HL-60 (cell line): Measurements from ENCODE around the gene MYO5C.
A peak's percentile ranks its signal among the peaks of the same experiment; 100 is the strongest.

Experiments
- DNase-seq, 2 experiments: peaks; one replicate each; pipeline ENCODE4 v3.0.0-alpha.2; 2010 to 2020; ENCODE audit warnings: low read depth in 1 of 2, low spot score in 1 of 2
- H3K27ac ChIP-seq: fragments of 250-450 bp; sonication (Bioruptor Pico); replicated peaks from 2 replicates; pipeline ENCODE4 v1.5.1; 2020; ENCODE audit warnings: mild to moderate bottlenecking, moderate library complexity
- H3K27me3 ChIP-seq: fragments of 250-450 bp; sonication (Bioruptor Pico); 2 replicates; pipeline ENCODE4 v1.5.1; 2021; ENCODE audit warnings: mild to moderate bottlenecking, moderate library complexity; ENCODE audit not compliant: insufficient read depth, poor library complexity, severe bottlenecking
- H3K4me3 ChIP-seq: replicated peaks from 2 replicates; pipeline ENCODE4 v1.5.1; 2011; ENCODE audit warnings: mild to moderate bottlenecking, control low read depth, low read length; ENCODE audit not compliant: insufficient read depth
- CTCF ChIP-seq: IDR thresholded peaks from one replicate; pipeline ENCODE4 v1.5.1; 2011; ENCODE audit warnings: low read length, control low read depth, inconsistent platforms; ENCODE audit not compliant: insufficient read depth
- GABPA ChIP-seq: IDR thresholded peaks from 2 replicates; pipeline ENCODE4 v1.6.1; 2012; ENCODE audit warnings: low read depth
- POLR2AphosphoS5 ChIP-seq: IDR thresholded peaks from 2 replicates; pipeline ENCODE4 v1.6.1; 2012; ENCODE audit warnings: low read depth
- SPI1 ChIP-seq: IDR thresholded peaks from 2 replicates; pipeline ENCODE4 v1.6.1; 2012; ENCODE audit warnings: low read depth, mild to moderate bottlenecking, borderline replicate concordance
- TF ChIP-seq, protein P1 (sequence below): IDR thresholded peaks from 2 replicates; pipeline ENCODE4 v1.6.1; 2012; ENCODE audit warnings: low read depth; ENCODE audit not compliant: insufficient replicate concordance

The MYO5C gene

DNA sequence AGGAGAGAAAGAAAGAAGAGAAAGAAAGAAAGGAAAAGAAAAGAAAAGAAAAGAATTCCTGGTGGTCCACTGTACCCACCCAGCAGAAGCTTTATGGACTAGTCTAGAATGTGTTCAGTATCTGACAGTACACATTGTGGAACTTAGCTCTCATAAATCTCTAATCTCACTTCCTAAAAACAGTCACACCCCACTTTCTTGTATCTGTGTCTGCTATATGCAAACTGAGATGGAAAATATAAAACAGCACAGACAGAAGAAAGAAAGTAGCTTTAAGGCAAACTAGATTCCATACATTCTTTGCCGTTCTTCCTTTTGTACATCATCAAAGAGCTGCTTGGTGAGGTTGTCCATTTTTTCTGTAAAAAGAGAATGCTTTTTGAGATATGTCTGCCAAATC lies 63.3 kb downstream of the MYO5C start:
- no peak for DNase-seq
- Histone ChIP-seq H3K27me3 (no peaks in the 10 kb centered on the region), H3K4me3 (no peak overlapping the region), H3K27ac (no peak overlapping the region)
- TF ChIP-seq, protein P1, sequence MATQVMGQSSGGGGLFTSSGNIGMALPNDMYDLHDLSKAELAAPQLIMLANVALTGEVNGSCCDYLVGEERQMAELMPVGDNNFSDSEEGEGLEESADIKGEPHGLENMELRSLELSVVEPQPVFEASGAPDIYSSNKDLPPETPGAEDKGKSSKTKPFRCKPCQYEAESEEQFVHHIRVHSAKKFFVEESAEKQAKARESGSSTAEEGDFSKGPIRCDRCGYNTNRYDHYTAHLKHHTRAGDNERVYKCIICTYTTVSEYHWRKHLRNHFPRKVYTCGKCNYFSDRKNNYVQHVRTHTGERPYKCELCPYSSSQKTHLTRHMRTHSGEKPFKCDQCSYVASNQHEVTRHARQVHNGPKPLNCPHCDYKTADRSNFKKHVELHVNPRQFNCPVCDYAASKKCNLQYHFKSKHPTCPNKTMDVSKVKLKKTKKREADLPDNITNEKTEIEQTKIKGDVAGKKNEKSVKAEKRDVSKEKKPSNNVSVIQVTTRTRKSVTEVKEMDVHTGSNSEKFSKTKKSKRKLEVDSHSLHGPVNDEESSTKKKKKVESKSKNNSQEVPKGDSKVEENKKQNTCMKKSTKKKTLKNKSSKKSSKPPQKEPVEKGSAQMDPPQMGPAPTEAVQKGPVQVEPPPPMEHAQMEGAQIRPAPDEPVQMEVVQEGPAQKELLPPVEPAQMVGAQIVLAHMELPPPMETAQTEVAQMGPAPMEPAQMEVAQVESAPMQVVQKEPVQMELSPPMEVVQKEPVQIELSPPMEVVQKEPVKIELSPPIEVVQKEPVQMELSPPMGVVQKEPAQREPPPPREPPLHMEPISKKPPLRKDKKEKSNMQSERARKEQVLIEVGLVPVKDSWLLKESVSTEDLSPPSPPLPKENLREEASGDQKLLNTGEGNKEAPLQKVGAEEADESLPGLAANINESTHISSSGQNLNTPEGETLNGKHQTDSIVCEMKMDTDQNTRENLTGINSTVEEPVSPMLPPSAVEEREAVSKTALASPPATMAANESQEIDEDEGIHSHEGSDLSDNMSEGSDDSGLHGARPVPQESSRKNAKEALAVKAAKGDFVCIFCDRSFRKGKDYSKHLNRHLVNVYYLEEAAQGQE = no peak
- TF ChIP-seq SPI1 = peak; percentile 39; the same call in 1 of the 2 replicates
- TF ChIP-seq GABPA = no peak
- TF ChIP-seq POLR2AphosphoS5 = no peak

- H3K4me3 ChIP-seq = no peak overlapping the region
- DNase-seq = no peak
- no peaks in the 10 kb centered on the region for H3K27me3 ChIP-seq
- H3K27ac ChIP-seq = no peak overlapping the region
- TF ChIP-seq CTCF (no peak), SPI1 (no peak), GABPA (no peak), POLR2AphosphoS5 (no peak)
- TF ChIP-seq, protein P1 = no peak
These were observed 65.5 kb downstream of the MYO5C start for GRCh38 chr15:52230073-52230472.

- peak in 1 of 2 experiments; percentile 38 for DNase-seq
- Histone ChIP-seq H3K27me3 (no peaks in the 10 kb centered on the region), H3K4me3 (no peak overlapping the region), H3K27ac (no peak overlapping the region)
- TF ChIP-seq SPI1 = no peak
- TF ChIP-seq POLR2AphosphoS5 = no peak
- TF ChIP-seq, protein P1 = no peak
- TF ChIP-seq CTCF = no peak
- no peak for TF ChIP-seq GABPA
These were observed 66.7 kb downstream of the MYO5C start for GRCh38 chr15:52228921-52229320.
